ENCODE results near the gene TRPC1. TPM values are rescaled to one million over a fixed set of nuclear protein-coding genes. Genes with fewer than 3 reads are reported as not detected.

Gene TRPC1
- total RNA-seq, 4 donors from 2014 or later: 0.75 to 1.7 (median 1.1) TPM

GRCh38 chr3:142724682-142725356 is 985 bp downstream of the TRPC1 start:
- H3K27ac ChIP-seq: peak overlapping the region; percentile 57 to 82 (median 76)
- peaks cover 2 to 6% of the 10 kb centered on the region in 2 donors for H3K4me1 ChIP-seq
- in situ Hi-C loops (cut with MboI; ENCODE audit: low sequenced_read_pairs in 4 of 4): no loop called here
- TF ChIP-seq CTCF (IDR thresholded peaks at IDR 0.05 in 4 of 5, conservative IDR thresholded peaks at IDR 0.05 in 1 of 5) (no peak), POLR2A (IDR thresholded peaks at IDR 0.05) (no peak)
- peak overlapping the region; percentile 66 to 71 (median 68) for H3K4me3 ChIP-seq
- no peaks in the 10 kb centered on the region for H3K36me3 ChIP-seq
- ATAC-seq (peak; percentile 45 to 52), DNase-seq (peak in 1 of 2 donors; percentile 2)
- intact Hi-C loops (cut with DNase I; ENCODE audit: low total_unique reads): loop anchor here (5.0 kb wide), 2 partner anchors 128 to 148 kb away; partner anchors contain the start of genes ATR and PLS1
- peaks cover 0 to 24% (median 7%) of the 10 kb centered on the region in 3 donors for H3K27me3 ChIP-seq
- H3K9me3 ChIP-seq: peaks cover 0 to 3% (median 0%) of the 10 kb centered on the region in 3 donors

- H3K27me3 ChIP-seq: peaks cover 0 to 24% (median 7%) of the 10 kb centered on the region in 3 donors
- H3K9me3 ChIP-seq: peaks cover 0 to 3% (median 0%) of the 10 kb centered on the region in 3 donors
- no peak overlapping the region for H3K27ac ChIP-seq
- peaks cover 2 to 6% of the 10 kb centered on the region in 2 donors for H3K4me1 ChIP-seq
- in situ Hi-C loops (cut with MboI; ENCODE audit: low sequenced_read_pairs in 4 of 4): no loop called here
- no peak for TF ChIP-seq POLR2A (IDR thresholded peaks at IDR 0.05)
- no peak for TF ChIP-seq CTCF (IDR thresholded peaks at IDR 0.05 in 4 of 5, conservative IDR thresholded peaks at IDR 0.05 in 1 of 5)
- intact Hi-C loops (cut with DNase I; ENCODE audit: low total_unique reads): no loop called here
- peak overlapping the region; percentile 66 to 71 (median 68) for H3K4me3 ChIP-seq
- DNase-seq (no peak), ATAC-seq (no peak)
- H3K36me3 ChIP-seq: no peaks in the 10 kb centered on the region
Measured at GRCh38 chr3:142725357-142725739, 1.5 kb downstream of the TRPC1 start.

- peaks cover 0 to 24% (median 7%) of the 10 kb centered on the region in 3 donors for H3K27me3 ChIP-seq
- no peak for ATAC-seq
- peaks cover 2 to 6% of the 10 kb centered on the region in 2 donors for H3K4me1 ChIP-seq
- H3K4me3 ChIP-seq: no peak overlapping the region
- in situ Hi-C loops (cut with MboI; ENCODE audit: low sequenced_read_pairs in 4 of 4) (no loop called here), intact Hi-C loops (cut with DNase I; ENCODE audit: low total_unique reads) (no loop called here)
- DNase-seq: no peak
- H3K36me3 ChIP-seq: no peaks in the 10 kb centered on the region
- peaks cover 0 to 3% (median 0%) of the 10 kb centered on the region in 3 donors for H3K9me3 ChIP-seq
- TF ChIP-seq CTCF (IDR thresholded peaks at IDR 0.05 in 4 of 5, conservative IDR thresholded peaks at IDR 0.05 in 1 of 5) (no peak), POLR2A (IDR thresholded peaks at IDR 0.05) (no peak)
- H3K27ac ChIP-seq: no peak overlapping the region
Measured at GRCh38 chr3:142726017-142726416, 2.2 kb downstream of the TRPC1 start.

GRCh38 chr3:142732066-142732465 is 8.2 kb downstream of the TRPC1 start:
- intact Hi-C loops (cut with DNase I; ENCODE audit: low total_unique reads) (no loop called here), in situ Hi-C loops (cut with MboI; ENCODE audit: low sequenced_read_pairs in 4 of 4) (no loop called here)
- H3K36me3 ChIP-seq: no peaks in the 10 kb centered on the region
- DNase-seq: no peak
- H3K4me1 ChIP-seq: no peaks in the 10 kb centered on the region
- no peak for TF ChIP-seq POLR2A (IDR thresholded peaks at IDR 0.05)
- no peak for TF ChIP-seq CTCF (IDR thresholded peaks at IDR 0.05 in 4 of 5, conservative IDR thresholded peaks at IDR 0.05 in 1 of 5)
- no peaks in the 10 kb centered on the region for H3K9me3 ChIP-seq
- H3K27ac ChIP-seq: no peak overlapping the region
- H3K4me3 ChIP-seq: no peak overlapping the region
- H3K27me3 ChIP-seq: no peaks in the 10 kb centered on the region
- ATAC-seq: no peak

Measured in gastrocnemius medialis (tissue), 4 donors.